NCI-H82 (cell line): Measurements from ENCODE around the gene BEAN1.
"Not testable (repeated sequence)": the region's sequence is repeated elsewhere in the genome, so short reads cannot be mapped to it uniquely, and the experiment has no call there.

ENCODE experiments used
- DNase-seq: peaks from one replicate; lab custom pipeline; 2025; lab: John Stamatoyannopoulos, UW

BEAN1 gene

GRCh38 chr16:66441586-66442375 lies 14.7 kb downstream of the BEAN1 start:
- DNase-seq = no peak

- DNase-seq = no peak
These were observed 15.6 kb downstream of the BEAN1 start for GRCh38 chr16:66442502-66443268.

- no peak for DNase-seq
These were observed 16.2 kb downstream of the BEAN1 start for GRCh38 chr16:66443269-66443652.

DNA sequence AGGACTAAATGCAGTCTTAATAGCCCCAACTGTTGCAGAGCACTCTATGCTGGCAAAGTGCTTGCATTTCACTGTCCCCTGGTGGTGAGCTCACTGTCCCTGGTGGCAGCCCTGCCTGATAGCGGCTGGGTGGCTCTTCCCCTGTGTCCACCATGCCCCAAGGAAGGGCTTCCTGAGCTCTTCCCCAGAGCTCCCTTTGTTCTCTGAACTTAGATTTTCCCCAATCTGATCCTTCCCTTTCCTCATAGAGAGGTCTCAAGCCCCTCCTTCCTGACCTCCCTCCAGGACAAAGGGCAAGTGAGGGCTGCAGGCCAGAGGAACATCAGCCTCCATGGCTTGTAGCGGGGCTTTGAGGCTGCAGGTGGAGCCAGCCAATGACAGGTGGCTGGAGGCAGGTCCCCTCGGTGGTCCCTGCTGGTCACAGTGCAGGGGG lies 17.0 kb downstream of the BEAN1 start:
- no peak for DNase-seq

DNA sequence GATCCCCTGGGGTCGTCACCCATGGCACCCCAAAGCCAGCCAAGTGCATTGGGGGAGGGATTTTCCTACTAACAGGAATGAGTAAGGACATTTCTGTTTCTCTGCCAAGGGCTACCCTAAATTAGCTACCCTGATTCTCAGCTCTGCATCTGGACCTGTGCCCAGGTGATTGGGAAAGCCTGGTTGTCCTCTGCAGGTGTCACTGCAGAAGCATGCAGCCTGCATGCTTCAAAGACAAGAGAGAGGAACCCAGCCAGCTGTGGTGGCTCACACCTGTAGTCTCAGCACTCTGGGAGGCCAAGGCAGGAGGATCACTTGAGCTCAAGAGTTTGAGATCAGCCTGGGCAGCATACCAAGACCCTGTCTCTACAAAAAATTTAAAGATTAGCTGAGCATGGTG lies 19.6 kb downstream of the BEAN1 start:
- no peak for DNase-seq

- DNase-seq = no peak
These were observed 20.4 kb downstream of the BEAN1 start for GRCh38 chr16:66447491-66447890.

GRCh38 chr16:66451548-66451947 lies 24.5 kb downstream of the BEAN1 start:
- no peak for DNase-seq

DNA sequence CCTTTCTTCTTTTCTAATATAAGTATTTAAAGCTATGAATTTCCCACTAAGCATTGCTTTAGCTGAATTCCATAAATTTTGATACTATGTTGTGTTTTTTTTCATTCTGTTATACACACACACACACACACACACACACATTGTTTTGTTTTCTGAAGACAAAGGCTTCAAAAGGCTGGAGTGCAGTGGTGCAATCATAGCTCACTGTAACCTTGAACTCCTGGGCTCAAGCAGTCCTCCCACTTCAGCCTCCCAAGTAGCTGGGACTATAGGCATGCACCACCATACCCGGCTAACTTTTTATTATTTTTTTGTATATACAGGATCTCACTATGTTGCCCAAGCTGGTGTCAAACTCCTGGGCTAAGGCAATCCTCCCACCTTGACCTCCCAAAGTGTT lies 26.1 kb downstream of the BEAN1 start:
- DNase-seq = not testable (repeated sequence)

- no peak for DNase-seq
These were observed 27.7 kb downstream of the BEAN1 start for GRCh38 chr16:66454751-66455150.

- DNase-seq = no peak
These were observed 28.9 kb downstream of the BEAN1 start for GRCh38 chr16:66455970-66456369.

DNA sequence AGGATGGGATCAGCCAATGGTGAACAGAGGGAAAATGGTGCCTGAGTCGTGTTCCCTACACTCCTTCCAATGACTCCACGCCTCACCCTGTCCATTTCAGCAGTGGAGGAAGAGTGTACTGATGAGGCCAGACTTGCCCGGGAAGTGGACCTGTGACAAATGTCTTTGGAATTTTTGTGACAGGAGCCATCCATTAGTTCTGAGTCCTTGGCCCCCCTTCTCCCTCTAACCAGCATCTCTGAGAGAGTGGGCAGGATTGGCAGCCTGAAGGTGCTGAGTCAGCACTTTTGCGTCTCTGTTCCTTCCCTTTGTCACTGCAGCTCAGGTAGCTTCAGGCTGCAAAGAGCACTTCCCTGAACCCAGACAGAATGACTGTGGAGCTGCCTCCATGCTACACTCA lies 30.8 kb downstream of the BEAN1 start:
- no peak for DNase-seq

- DNase-seq = no peak
These were observed 31.2 kb downstream of the BEAN1 start for GRCh38 chr16:66458292-66458691.

GRCh38 chr16:66458853-66459252 lies 31.8 kb downstream of the BEAN1 start:
- DNase-seq = no peak

- peak; percentile 20 for DNase-seq
These were observed 32.8 kb downstream of the BEAN1 start for GRCh38 chr16:66459878-66460277.

GRCh38 chr16:66460703-66461102 lies 33.6 kb downstream of the BEAN1 start:
- DNase-seq = no peak

DNA sequence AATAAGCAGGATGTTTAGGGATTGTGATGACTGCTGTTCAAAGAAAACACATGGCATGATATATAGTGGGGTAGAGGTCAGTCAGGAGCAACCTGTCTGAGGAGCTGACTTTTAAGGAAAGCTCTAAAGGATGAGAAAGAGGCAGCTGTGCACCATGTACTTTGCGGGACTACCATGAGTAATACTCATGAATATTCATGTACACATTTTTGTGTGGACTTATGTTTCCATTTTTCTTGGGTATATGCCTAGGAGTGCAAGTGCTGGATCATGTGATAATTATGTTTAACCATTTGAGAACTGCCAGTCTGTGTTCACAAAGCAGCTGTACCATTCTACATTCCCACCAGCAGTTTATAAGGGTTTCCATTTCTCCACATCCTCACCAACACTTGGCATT lies 35.8 kb downstream of the BEAN1 start:
- DNase-seq = no peak

- DNase-seq = not testable (repeated sequence)
These were observed 38.9 kb downstream of the BEAN1 start for GRCh38 chr16:66465946-66466345.

DNA sequence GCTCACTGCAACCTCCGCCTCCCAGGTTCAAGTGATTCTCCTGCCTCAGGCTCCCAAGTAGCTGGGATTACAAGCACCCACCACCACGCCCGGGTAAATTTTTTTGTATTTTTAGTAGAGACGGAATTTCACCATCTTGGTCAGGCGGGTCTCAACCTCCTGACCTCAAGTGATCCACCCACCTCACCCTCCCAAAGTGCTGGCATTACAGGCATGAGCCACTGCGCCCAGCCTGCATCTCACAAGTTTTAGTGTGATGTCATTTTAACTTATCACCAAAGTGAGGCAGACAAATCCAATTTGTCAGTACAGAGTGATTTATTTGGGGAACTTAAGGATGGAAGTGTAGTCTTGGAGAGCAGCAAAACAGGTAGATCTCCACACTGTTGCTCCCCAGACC lies 39.5 kb downstream of the BEAN1 start:
- peak; percentile 66 for DNase-seq

GRCh38 chr16:66467611-66468010 lies 40.5 kb downstream of the BEAN1 start:
- no peak for DNase-seq

- no peak for DNase-seq
These were observed 41.3 kb downstream of the BEAN1 start for GRCh38 chr16:66468321-66468965.

DNA sequence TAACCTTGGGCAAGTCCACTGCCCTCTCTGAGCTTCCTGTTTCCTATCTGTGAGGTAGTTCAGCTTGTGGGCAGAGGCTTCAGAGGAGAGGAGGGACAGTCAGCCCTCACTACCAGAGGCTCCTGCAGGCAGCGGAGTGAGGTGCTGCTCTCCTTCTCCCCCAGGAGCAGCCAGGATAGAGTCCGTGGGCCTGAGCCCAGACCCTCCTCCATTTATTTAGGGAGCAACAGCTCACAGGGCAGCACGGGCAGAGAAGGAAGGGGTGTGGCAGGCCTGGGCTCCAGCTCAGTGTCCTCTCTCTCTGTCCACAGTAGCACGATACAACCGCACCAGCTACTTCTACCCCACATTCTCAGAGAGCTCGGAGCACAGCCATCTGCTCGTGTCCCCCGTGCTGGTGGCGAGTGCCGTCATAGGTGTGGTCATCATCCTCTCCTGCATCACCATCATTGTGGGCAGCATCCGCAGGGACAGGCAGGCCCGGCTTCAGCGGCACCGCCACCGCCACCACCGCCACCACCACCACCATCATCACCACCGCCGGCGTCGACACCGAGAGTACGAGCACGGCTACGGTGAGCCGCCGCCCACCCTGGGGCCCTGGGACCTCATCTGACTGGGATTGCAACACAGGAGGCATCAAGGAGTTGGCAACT lies 42.3 kb downstream of the BEAN1 start:
- no peak for DNase-seq

DNA sequence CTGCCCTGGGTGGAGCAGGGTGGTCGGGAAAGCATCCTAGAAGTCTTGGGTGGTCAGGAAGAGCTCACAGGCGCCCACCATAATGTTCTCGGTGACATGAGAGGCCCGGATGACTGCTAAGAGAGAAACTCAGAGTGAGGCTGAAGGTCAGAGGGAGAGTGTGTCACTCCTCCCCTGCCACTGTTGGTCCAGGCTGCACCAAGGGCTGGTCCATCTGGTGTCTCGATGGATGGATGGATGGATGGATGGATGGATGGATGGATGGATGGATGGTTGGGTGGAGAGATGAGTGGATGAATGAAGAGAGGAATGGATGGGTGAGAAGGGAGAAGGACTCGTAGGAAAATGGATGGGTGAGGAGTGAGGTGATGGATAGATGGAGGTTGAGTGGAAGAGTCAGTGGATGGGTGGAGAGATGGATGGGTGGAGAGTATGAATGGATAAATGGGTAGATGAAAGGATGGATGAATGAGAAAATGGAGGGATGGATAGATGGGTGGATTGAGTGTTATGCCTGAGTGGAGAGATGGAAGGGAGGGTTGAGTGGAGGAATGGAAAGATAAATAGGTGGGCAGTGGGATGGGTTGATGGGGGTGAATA lies 43.0 kb downstream of the BEAN1 start:
- no peak for DNase-seq
